ENCODE measurements around the gene EMC9.

The EMC9 gene

GRCh38 chr14:24113801-24114531 is 27.4 kb downstream of the EMC9 start:
- ATAC-seq (ENCODE audit: insufficient read depth, low read depth) (peak; percentile 57), DNase-seq (peak; percentile 87)
- Histone ChIP-seq H3K36me3 (ENCODE audit: insufficient read depth, low read length) (peaks cover 28% of the 10 kb centered on the region), H3K4me3 (ENCODE audit: low read depth in 1 of 2, low read length in 2 of 2) (peak overlapping the region; percentile 28 to 63), H3K9ac (ENCODE audit: low read depth, low read length) (peak overlapping the region; percentile 76), H3K4me2 (ENCODE audit: insufficient read depth, low read length) (peak overlapping the region; percentile 93), H2AFZ (ENCODE audit: low read depth, low read length) (peak overlapping the region; percentile 98), H4K20me1 (ENCODE audit: insufficient read depth, low read length) (no peaks in the 10 kb centered on the region), H3K27ac (ENCODE audit: low read length) (peak overlapping the region; percentile 100), H3K9me3 (ENCODE audit: insufficient read depth, low read length, severe bottlenecking) (no peaks in the 10 kb centered on the region), H3K4me1 (ENCODE audit: insufficient read depth, low read length) (peaks cover 26% of the 10 kb centered on the region), H3K27me3 (ENCODE audit: insufficient read depth, low read length, poor library complexity) (no peaks in the 10 kb centered on the region), H3K79me2 (ENCODE audit: insufficient read depth, low read length) (peaks cover 22% of the 10 kb centered on the region)
- TF ChIP-seq CTCF (IDR thresholded peaks at IDR 0.05; ENCODE audit: borderline replicate concordance, extremely low read depth, low read length, poor library complexity, severe bottlenecking): no peak
- TF ChIP-seq EZH2 (IDR thresholded peaks at IDR 0.05; ENCODE audit: borderline replicate concordance, low read depth, low read length, severe bottlenecking): no peak

- TF ChIP-seq CTCF (IDR thresholded peaks at IDR 0.05; ENCODE audit: borderline replicate concordance, extremely low read depth, low read length, poor library complexity, severe bottlenecking): no peak
- no peak for TF ChIP-seq EZH2 (IDR thresholded peaks at IDR 0.05; ENCODE audit: borderline replicate concordance, low read depth, low read length, severe bottlenecking)
- Histone ChIP-seq H3K4me2 (ENCODE audit: insufficient read depth, low read length) (peak overlapping the region; percentile 93), H3K4me1 (ENCODE audit: insufficient read depth, low read length) (peaks cover 32% of the 10 kb centered on the region), H3K9ac (ENCODE audit: low read depth, low read length) (peak overlapping the region; percentile 76), H3K4me3 (ENCODE audit: low read depth in 1 of 2, low read length in 2 of 2) (peak overlapping the region; percentile 28 to 63), H3K27ac (ENCODE audit: low read length) (peak overlapping the region; percentile 100), H3K9me3 (ENCODE audit: insufficient read depth, low read length, severe bottlenecking) (no peaks in the 10 kb centered on the region), H4K20me1 (ENCODE audit: insufficient read depth, low read length) (no peaks in the 10 kb centered on the region), H3K27me3 (ENCODE audit: insufficient read depth, low read length, poor library complexity) (no peaks in the 10 kb centered on the region), H2AFZ (ENCODE audit: low read depth, low read length) (peak overlapping the region; percentile 98), H3K36me3 (ENCODE audit: insufficient read depth, low read length) (peaks cover 22% of the 10 kb centered on the region), H3K79me2 (ENCODE audit: insufficient read depth, low read length) (peaks cover 22% of the 10 kb centered on the region)
- ATAC-seq (ENCODE audit: insufficient read depth, low read depth): no peak
- no peak for DNase-seq
These were observed 28.0 kb downstream of the EMC9 start for GRCh38 chr14:24113379-24113800.

GRCh38 chr14:24110523-24110922 is 30.9 kb downstream of the EMC9 start:
- no peak overlapping the region for H3K4me3 ChIP-seq (ENCODE audit: low read depth in 1 of 2, low read length in 2 of 2)
- H3K4me2 ChIP-seq (ENCODE audit: insufficient read depth, low read length): no peak overlapping the region
- no peak overlapping the region for H2AFZ ChIP-seq (ENCODE audit: low read depth, low read length)
- H3K27me3 ChIP-seq (ENCODE audit: insufficient read depth, low read length, poor library complexity): no peaks in the 10 kb centered on the region
- no peaks in the 10 kb centered on the region for H4K20me1 ChIP-seq (ENCODE audit: insufficient read depth, low read length)
- no peaks in the 10 kb centered on the region for H3K9me3 ChIP-seq (ENCODE audit: insufficient read depth, low read length, severe bottlenecking)
- DNase-seq (no peak), ATAC-seq (ENCODE audit: insufficient read depth, low read depth) (no peak)
- peaks cover 10% of the 10 kb centered on the region for H3K79me2 ChIP-seq (ENCODE audit: insufficient read depth, low read length)
- no peaks in the 10 kb centered on the region for H3K36me3 ChIP-seq (ENCODE audit: insufficient read depth, low read length)
- TF ChIP-seq EZH2 (IDR thresholded peaks at IDR 0.05; ENCODE audit: borderline replicate concordance, low read depth, low read length, severe bottlenecking) (no peak), CTCF (IDR thresholded peaks at IDR 0.05; ENCODE audit: borderline replicate concordance, extremely low read depth, low read length, poor library complexity, severe bottlenecking) (no peak)
- no peak overlapping the region for H3K9ac ChIP-seq (ENCODE audit: low read depth, low read length)
- no peak overlapping the region for H3K27ac ChIP-seq (ENCODE audit: low read length)
- peaks cover 20% of the 10 kb centered on the region for H3K4me1 ChIP-seq (ENCODE audit: insufficient read depth, low read length)

All from DND-41 (cell line).